HG03457 (cell line): ENCODE data around the gene RHEX.
"Not testable (repeated sequence)": the region's sequence is repeated elsewhere in the genome, so short reads cannot be mapped to it uniquely, and the experiment has no call there.

ENCODE experiments used
- ATAC-seq: cut with Tn5 transposase; IDR thresholded peaks from one replicate; pipeline ENCODE4 v1.9.1; 2021; ENCODE audit warnings: moderate number of reproducible peaks; ENCODE audit not compliant: unreplicated experiment

RHEX gene

DNA sequence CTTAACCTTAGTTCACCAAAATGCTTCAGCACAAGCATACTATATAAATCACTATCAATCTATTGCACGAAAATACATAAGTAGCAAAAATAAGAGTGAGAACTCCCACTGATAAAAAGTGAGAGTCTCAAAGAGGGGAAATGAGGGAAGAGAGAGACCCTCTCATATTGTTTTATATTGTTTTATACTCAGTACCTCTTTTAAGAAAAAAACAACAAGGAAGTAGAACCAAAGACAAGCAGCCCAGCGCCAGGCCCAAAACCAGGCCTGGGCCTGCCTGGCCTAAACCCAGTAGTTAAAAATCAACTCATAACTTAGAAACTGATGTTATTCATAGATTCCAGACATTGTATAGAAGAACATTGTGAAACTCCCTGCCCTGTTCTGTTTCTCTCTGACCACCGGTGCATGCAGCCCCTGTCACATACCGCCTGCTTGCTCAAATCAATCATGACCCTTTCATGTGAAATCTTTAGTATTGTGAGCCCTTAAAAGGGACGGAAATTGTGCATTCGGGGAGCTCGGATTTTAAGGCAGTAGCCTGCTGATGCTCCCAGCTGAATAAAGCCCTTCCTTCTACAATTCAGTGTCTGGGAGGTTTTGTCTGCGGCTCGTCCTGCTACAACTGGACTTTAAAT is 5.4 kb downstream of the RHEX start:
- ATAC-seq, result not testable (repeated sequence)

GRCh38 chr1:206058927-206059292 is 5.9 kb downstream of the RHEX start:
- no peak for ATAC-seq

DNA sequence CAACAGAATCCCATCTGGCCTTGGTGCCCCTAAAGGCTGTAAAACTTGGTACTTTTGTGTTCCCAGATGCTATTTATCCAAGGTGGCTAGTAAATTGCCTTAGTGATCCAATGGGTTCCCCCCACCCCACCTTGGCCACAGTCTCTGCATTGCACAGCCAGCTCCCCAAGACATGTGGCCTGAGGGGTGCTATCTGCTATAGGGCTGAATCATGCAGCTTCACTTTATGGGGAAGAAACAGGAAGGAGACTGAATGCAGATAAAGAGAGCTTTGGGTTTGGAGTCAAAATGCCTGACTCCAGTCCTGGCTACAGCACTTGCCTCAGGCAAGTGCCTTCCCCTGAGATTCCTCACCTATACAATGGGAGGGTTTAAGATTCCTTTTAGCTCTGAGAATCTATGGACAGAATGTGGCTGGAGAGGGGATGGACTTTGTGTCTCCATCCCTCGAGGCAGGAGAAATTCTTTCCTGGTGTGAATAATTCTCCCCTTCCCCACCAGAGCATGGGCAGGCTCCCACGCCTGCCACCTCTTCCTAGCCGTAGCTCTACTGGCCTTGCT is 6.5 kb downstream of the RHEX start:
- ATAC-seq, result no peak

GRCh38 chr1:206060844-206061243 is 7.9 kb downstream of the RHEX start:
- ATAC-seq, result no peak

DNA sequence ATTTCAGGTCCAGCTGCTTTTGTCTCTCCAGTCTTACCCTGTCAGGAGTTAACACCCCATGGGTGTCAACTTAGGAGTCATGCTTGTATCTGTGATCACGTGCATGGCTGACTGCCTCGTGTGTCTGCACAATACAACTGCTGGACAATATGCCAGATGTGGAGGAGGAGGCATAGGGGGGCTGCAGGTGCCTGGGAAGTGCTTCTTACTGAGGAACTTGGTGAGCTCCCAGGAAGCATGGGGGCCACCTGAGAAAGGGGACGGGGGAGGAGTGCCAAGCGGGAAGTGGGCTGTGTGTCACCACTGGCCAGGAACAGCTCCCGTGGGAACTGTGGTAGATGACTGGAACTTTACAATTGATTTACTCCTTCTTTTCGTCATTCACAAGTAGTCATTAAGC is 9.5 kb downstream of the RHEX start:
- ATAC-seq, result no peak

- ATAC-seq, result not testable (repeated sequence)
Observed at GRCh38 chr1:206064001-206064400, 11.0 kb downstream of the RHEX start.

DNA sequence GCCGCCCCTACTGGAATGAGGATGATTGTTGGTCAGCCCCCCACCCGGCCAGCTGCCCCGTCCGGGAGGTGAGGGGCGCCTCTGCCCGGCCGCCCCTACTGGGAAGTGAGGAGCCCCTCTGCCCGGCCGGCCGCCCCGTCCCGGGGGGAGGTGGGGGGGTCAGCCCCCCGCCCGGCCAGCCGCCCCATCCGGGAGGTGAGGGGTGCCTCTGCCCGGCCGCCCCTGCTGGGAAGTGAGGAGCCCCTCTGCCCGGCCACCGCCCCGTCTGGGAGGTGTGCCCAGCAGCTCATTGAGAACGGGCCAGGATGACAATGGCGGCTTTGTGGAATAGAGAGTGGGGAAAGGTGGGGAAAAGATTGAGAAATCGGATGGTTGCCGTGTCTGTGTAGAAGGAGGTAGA is 11.5 kb downstream of the RHEX start:
- ATAC-seq, result not testable (repeated sequence)

DNA sequence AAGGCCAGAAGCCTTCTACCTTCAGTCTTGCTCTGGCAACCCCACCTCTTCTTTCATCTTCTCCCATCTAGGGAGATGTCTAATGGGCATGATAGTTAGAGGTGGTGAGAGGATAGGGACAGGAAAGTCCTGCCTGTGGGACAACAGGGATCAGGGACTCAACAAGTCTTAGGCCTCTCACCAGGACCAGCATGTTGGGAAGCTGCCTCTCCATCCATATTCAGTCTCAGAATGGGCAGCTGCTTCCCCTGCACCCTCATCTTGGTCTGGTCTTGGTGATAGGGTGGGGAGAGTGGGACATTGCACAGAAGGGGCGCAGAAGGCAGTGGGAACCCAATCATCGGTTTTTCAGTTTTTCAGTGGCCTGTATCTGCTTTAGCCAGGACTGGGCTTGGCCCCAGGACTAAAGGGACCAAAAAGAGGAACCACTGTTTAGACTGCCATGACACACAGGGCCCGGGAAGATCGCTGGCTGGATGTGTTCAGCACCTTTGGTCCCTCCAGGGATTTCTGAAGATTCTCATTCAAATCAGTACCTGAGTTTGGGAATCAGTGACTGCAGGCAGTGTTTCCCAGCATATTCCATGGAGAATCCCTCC is 12.7 kb downstream of the RHEX start:
- no peak for ATAC-seq

- ATAC-seq, result peak; percentile 84
Observed at GRCh38 chr1:206066479-206067171, 13.7 kb downstream of the RHEX start.

DNA sequence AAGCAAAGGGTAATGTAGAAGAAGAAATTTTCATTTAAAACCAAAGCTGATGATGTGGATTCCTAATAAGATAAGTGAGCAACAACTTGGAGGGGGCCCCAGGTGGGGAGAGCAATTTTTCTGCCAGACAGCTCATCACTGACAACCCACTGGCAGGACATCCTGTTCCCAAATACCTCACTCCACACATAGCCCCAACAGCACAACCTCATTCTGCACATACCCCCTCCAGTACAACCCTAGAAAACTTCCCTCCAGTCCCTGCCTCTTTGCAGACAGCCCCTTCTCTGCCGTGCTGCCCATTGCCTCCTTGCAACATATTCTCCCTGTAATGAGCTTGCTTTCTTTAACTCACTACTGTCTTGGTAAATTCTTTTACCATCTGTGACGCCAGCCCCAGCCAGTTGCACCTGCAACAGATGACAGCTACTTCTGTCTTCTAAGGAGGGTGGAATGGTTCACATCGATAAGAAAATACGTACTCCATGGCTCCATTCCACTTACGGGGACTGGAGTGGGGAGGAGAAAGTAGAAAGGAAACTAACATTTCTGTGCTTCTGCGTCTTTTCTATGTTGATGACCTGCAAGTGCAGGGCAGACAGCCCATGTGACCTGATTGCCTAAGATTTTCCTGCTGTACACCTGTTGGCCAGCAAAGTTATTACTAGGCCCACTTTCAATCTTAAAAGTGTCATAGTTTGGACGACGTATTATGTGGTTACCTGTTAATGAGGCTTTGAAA is 14.7 kb downstream of the RHEX start:
- no peak for ATAC-seq

- no peak for ATAC-seq
Observed at GRCh38 chr1:206068314-206068713, 15.3 kb downstream of the RHEX start.

GRCh38 chr1:206070627-206071304 is 17.8 kb downstream of the RHEX start:
- ATAC-seq, result no peak

DNA sequence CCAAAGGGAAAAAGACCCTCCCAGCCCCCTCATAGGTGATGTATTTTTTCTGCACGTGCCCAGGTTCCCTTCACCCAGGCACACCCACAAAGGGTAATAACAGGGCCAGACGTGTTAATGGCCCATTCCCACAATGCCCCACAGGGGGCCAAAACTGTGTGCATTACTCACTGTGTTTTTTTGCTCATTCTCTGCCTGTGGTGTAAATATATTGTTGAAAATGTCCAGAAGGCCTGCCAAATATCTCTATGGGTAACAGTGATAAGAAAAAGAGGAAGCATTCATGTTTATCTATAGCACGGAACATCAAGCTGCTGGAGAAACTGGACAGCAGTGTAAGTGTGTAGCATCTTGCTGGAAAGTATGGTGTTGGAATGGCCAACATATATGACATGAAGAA is 21.9 kb downstream of the RHEX start:
- no peak for ATAC-seq

GRCh38 chr1:206075786-206076755 is 23.1 kb downstream of the RHEX start:
- ATAC-seq, result no peak

GRCh38 chr1:206079135-206079534 is 26.2 kb downstream of the RHEX start:
- ATAC-seq, result no peak

GRCh38 chr1:206080026-206080820 is 27.2 kb downstream of the RHEX start:
- ATAC-seq, result no peak

DNA sequence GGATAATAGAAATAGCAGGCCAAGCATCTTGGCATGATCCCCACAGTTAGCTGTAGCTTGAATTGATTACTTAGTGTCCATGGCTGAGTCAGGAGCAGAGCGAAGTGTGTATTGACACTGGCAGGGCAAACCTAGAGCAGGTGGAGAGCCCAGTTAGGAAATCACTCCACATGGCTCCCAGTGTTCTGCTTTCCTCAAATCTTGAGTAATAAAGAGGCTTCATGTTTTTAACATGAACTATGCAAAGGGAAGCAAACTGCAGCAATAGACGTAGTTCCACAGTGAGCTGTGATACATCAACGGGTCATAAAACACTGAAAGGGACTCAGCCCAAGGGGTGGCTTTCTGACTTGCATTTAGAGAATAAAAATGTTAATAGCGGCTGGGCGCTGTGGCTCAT is 28.9 kb downstream of the RHEX start:
- ATAC-seq, result no peak

- ATAC-seq, result no peak
Observed at GRCh38 chr1:206082831-206083695, 30.1 kb downstream of the RHEX start.
